ENCODE measurements around the gene OR10H1.
"Not testable (repeated sequence)": the region's sequence is repeated elsewhere in the genome, so short reads cannot be mapped to it uniquely, and the experiment has no call there.

DNA sequence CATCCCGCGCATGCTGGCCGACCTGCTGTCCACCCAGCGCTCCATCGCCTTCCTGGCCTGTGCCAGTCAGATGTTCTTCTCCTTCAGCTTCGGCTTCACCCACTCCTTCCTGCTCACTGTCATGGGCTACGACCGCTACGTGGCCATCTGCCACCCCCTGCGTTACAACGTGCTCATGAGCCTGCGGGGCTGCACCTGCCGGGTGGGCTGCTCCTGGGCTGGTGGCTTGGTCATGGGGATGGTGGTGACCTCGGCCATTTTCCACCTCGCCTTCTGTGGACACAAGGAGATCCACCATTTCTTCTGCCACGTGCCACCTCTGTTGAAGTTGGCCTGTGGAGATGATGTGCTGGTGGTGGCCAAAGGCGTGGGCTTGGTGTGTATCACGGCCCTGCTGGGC lies 21.2 kb downstream of the OR10H1 start:
- not testable (repeated sequence) for TF ChIP-seq POLR2A, POLR2AphosphoS5, EP300 (IDR thresholded peaks at IDR 0.05)
- TF ChIP-seq, protein P1, sequence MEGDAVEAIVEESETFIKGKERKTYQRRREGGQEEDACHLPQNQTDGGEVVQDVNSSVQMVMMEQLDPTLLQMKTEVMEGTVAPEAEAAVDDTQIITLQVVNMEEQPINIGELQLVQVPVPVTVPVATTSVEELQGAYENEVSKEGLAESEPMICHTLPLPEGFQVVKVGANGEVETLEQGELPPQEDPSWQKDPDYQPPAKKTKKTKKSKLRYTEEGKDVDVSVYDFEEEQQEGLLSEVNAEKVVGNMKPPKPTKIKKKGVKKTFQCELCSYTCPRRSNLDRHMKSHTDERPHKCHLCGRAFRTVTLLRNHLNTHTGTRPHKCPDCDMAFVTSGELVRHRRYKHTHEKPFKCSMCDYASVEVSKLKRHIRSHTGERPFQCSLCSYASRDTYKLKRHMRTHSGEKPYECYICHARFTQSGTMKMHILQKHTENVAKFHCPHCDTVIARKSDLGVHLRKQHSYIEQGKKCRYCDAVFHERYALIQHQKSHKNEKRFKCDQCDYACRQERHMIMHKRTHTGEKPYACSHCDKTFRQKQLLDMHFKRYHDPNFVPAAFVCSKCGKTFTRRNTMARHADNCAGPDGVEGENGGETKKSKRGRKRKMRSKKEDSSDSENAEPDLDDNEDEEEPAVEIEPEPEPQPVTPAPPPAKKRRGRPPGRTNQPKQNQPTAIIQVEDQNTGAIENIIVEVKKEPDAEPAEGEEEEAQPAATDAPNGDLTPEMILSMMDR (IDR thresholded peaks at IDR 0.05) = not testable (repeated sequence)

All from stomach (tissue), 4 donors.